Body of pancreas (tissue), 4 donors: ENCODE data around the gene SUCO.

Experiments used
- CTCF ChIP-seq, 7 experiments: fragments of 450-650 bp in 4 of 7; fragments of 200-600 bp in 3 of 7; sonication (generic) in 3 of 7; IDR thresholded peaks; one replicate each; pipeline ENCODE4 v1.5.1; 2016 to 2019; ENCODE audit warnings: antibody characterized with exemption in 7 of 7
- POLR2A ChIP-seq, 3 donors: fragments of 450-650 bp; IDR thresholded peaks; one replicate each; pipeline ENCODE4 v1.6.1; 2016; ENCODE audit warnings: antibody characterized with exemption in 3 of 3, mild to moderate bottlenecking in 2 of 3

DNA sequence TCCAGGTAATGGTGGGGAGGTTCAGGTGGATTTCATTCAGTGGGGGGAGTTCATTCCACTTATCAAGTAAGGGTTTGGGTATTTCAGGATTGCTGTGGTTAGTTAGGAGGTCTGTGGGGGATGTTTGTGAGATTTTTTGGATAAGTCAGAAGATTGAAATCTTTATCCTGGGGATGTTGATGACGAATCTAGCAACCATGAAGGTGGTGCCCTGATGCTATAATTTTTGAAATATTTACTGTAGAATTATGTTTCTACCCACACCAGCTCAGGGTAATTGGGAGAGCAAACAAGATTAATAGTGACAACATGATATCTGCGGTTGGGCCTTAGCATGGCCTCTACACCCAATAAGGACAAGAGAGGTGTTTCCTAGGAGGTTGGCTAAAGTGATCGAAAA is 28.3 kb downstream of the SUCO start:
- no peak for TF ChIP-seq CTCF (IDR thresholded peaks at IDR 0.05)
- no peak for TF ChIP-seq POLR2A (IDR thresholded peaks at IDR 0.05)
